Lung microvascular endothelial cell (primary cell): ENCODE results near the gene CLDN9. TPM values are rescaled to one million over a fixed set of nuclear protein-coding genes. Genes with fewer than 3 reads are reported as not detected.

ENCODE experiments used
- DNase-seq, 2 donors: peaks; one replicate each; pipeline versions ENCODE4 v3.0.0 to v3.0.0-alpha.2; 2010; ENCODE audit warnings: low read depth in 2 of 2
- total RNA-seq: library from RNA; depleted of rRNA; stranded (reverse); fragments of >200 nt; gene quantifications from 2 replicates; pipeline ENCODE4 v1.2.1, GENCODE V29; 2014

CLDN9 gene
- total RNA-seq, 1 donor from 2014 or later = not detected

DNA sequence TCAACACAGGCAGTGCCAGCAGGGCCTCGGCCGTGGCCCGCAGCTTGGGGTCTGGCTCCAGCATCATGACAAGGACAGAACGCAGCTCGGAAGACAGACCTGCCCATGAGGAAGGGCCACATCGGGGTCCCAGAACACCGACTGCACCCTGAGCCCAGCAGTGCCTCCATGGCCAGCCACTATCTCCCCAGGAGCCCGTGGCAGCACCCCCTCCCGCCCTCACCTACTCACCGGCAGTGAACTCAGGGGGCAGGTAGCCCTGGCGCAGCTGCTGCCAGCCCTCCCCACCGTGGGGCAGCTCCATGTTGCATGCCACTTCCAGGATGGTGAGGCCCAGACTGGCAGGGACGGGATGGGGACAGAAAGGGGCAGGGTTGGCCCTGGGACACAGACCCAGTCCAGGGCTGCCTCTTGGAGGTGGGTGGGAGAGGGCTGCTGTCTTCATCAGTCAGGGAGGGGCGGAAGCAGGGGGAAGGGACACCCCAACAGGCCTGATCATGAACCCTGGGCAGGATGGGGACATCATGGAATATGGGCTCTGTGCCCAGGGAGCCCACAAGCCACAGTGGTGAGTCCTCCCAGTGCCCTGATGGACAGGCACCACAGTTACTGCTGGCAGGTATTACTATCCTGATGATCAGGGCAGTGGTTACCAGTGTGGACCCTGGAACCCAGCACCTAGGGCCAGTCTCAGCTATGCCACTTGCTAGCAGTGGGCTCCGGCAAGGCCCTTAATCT lies 38.2 kb upstream of the CLDN9 start:
- DNase-seq = no peak

DNA sequence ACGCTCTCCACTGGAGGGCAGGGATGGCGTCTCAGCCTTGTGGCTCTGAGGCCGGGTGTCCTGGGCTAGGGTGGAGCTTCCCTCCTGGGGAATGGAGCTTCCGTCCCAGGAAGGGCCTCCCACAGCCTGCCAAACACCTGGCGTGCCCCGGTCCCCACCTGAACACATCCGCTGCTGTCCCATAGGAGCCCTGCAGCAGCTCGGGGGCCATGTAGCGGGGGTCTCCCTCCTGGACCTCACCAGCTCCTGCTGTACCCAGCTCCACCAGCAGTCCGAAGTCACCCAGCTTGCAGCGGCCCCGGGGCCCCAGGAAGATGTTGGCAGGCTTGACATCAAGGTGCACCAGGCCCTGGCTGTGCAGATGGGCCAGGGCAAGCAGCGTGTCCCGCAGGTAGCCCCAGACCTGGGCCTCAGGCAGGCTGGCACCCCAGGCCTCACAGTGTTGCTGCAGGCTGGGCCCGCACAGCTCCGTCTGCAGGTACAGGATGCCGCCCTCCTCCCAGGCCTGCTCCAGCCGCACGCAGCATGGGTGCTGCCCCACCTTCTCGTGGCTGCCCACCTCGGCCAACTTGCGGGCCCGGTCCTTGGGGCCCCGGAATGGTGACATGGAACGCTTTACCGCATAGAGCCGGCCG lies 37.4 kb upstream of the CLDN9 start:
- DNase-seq = no peak

- no peak for DNase-seq
These were observed 36.5 kb upstream of the CLDN9 start for GRCh38 chr16:2976201-2976600.

DNA sequence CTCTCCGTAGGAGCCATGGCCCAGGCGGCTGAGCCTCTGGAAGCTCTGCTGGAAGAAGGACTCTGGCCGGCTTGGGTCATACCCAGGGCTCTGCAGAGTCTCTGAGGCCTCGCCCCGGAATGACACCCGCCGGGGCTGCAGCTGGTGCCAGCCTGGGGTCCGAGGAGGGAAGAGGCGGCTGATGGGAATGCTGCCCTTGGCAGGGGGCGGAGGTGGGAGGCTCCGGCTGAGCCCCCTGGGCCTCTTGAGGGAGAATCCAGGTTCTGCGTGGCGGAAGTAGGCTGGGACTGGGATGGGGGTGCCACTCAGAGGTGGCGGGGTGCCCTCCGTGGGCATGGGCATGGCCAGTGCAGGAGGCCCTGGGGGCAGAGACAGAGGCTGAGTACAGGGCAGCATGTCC lies 36.0 kb upstream of the CLDN9 start:
- DNase-seq = no peak

DNA sequence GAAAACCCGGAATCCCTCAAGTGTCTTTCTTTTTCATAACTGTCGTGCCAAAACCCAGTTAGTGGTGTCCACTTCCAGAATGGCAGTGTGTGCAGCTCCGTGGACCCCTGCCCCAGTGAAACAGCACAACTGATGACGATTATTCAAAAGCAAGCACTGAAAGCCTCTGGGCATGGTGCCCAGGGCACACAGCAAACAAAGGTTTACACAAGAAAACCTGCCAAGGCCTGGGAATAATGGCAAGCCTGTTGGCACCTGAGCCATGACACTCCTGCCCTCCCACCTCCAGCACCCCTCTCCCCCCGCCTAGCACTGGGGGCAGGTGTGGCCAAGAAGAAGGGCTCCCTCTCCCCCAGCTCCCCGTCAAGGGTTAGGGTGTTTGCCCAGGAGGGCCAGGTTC lies 35.3 kb upstream of the CLDN9 start:
- DNase-seq = no peak

- no peak for DNase-seq
These were observed 33.0 kb upstream of the CLDN9 start for GRCh38 chr16:2979669-2980226.

GRCh38 chr16:2980227-2981176 lies 32.2 kb upstream of the CLDN9 start, which contains the start of gene PKMYT1:
Gene PKMYT1 (minus strand): TSS chr16:2980446. CDS start chr16:2979657, 789 bp downstream.
- peak; percentile 86 to 91 for DNase-seq

DNA sequence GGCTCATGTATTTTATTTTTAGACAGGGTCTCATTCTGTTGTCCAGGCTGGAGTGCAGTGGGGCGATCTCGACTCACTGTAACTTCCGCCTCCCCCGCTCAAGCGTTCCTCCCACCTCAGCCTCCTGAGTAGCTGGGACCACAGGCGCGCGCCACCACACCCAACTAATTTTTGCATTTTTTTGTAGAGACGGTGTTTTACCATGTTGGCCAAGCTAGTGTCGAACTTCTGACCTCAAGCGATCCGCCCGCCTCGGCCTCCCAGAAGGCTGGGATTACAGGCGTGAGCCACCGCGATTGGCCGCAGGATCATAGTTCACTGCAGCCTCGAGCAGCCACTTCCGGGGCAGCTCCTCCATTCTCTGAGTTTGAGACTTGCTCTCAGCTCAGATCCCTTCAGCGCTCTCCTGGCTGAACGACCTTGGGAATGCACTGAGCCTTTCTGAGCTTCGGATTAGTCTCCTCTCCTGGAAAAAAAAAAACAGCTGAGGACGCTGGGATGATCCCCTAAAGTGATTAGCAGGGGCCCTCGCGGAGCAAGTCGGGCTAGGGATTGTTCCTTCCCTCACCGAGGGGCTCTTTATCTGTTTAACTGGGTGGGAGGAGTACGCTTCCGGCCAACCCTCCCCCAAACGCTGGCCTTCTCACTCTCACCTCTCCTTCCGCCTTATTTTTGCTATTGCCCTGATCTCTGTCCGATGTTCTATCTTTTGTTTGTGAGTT lies 31.4 kb upstream of the CLDN9 start:
- DNase-seq = no peak

DNA sequence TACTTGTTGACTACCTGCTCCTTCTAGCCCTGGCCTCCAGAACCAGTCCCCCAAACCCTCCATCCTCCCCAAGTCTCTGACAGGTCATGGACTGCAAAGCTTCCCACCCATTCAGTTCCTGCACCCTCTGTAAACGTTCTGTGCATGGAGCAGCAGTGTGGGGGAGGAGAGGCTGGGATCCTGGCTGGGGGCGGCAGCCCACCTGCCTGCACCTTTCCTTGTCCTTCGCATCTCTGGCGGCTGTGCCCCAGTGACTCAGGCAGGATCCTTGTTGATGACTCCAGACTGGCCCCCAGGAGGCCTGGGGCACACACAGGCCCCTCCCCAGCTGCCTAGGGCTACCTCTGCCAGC lies 30.8 kb upstream of the CLDN9 start:
- no peak for DNase-seq

DNA sequence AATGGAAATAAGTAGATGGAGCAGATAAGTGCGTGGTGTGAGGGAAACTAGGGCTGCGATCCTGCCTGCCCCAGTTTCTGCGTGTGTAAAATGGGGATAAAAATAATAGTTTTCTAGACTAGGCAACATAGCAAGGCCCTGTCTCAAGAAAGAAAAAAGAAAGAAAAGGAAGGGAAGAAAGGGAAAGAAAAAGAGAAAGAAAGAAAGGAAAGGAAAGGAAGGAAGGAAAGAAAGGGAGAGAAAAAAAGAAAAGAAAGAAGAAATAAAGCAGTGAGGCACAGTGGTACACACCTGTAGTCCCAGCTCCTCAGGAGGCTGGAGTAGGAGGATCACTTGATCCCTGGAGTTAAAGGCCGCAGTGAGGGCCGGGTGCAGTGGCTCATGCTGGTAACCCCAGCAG lies 30.3 kb upstream of the CLDN9 start:
- DNase-seq = no peak

- peak; percentile 56 to 73 for DNase-seq
These were observed 29.0 kb upstream of the CLDN9 start for GRCh38 chr16:2983706-2984136.

GRCh38 chr16:2985462-2985861 lies 27.3 kb upstream of the CLDN9 start:
- DNase-seq = no peak

DNA sequence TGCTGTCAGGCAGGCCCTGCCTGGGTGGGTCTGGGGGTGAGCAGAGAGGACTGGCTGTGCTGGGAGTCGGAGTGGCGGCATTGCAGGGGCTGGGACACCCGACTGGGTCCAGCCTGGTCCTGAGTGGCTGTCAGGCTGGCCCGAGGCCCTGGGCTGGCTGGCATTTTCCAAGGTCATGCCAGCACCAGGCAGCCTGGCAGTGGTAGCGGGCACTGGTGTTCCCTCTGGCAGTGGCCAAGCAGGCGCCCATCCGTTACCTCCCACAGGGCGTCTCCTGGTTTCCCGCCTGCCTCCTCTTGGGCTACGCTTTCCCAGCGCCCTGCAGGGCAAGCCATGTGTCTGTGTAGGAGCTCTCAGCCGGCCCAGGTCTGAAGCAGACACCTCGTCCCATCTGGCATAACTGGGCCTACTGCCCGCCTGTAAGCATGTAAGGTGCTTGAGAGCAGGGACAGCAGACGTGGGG lies 26.8 kb upstream of the CLDN9 start:
- DNase-seq = no peak

GRCh38 chr16:2986623-2987188 lies 26.0 kb upstream of the CLDN9 start:
- DNase-seq = no peak

- DNase-seq = no peak
These were observed 25.4 kb upstream of the CLDN9 start for GRCh38 chr16:2987286-2987685.

- DNase-seq = no peak
These were observed 24.9 kb upstream of the CLDN9 start for GRCh38 chr16:2987833-2988232.

DNA sequence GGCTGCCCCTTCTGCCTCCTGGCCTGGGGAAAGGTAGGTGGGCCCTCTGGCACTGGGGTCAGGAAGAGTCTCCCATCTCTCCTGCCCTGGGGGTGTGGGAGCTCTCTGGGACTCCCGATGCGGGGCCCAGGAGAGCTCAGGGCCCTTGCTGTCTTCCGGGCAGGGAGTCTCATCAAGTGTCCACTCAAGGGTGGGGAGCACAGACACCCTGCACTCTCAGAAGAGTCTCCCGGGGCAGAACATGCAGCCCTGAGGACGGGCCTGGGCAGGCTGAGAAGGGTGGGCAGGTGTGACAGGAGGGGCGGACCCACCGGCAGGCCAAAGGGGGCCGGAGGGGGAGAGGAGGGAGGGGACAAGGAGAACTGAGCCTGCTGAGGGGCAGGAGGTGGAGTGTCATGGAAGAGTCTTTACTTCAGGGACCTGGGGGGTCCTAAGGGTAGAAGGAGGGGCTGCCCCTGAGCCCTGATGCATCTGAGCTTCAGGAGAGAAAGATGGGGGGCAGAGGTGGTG lies 24.1 kb upstream of the CLDN9 start:
- no peak for DNase-seq

DNA sequence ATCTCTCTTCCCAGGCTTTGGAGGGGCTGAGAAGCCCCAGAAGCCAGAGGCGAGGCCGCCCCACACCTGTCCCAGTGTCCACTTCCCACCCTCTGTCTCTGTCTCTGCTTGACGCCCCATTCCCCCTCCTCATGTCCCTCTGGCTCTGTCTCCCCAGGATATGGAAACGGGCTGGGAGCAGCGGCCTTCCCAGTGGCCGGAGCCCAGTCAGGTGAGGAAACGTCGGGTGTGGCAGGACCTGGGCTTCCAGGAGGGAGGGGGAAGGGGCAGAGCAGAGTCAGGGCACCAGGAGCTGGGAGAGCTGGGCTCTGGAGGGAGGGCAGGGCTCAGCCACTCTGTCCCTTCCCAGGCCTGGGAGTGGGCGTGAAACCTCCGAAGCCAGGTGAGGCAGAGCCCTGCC lies 21.8 kb upstream of the CLDN9 start:
- no peak for DNase-seq

DNA sequence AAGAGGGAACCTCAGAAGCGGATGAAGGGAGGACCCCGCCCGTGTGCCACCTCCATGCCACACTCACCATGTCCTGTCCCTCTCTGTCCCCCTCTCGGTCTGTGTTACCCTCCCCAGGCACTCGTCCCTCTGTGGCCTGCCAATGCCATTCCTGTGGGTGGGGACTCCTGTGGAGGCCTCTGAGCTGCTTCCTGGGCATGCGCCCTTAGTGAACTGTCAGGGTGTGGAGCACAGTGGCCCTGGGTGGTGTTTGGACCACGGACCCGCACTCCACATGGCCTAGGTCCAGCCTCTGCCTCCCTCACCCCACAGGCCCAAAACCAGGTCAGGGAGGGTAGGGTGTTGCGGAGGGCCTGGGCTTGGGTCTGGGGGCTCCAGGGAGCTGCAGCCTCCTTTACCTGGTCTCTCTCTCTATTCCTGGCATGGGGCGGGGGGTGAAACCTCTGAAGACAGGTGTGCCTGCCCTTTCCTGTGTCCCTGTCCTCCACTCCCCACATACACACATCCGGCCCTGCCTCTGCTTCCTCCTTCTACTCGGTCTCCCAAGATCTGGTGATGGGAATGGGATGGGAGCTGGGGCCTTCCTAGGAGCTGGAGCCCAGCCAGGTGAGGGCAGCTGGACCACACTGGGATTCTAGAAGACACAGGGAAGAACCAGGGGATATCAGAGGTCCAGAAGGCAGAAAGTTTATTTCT lies 21.0 kb upstream of the CLDN9 start:
- no peak for DNase-seq
